CD4-positive, CD25-positive, alpha-beta regulatory T cell (primary cell): ENCODE measurements around the gene JPH3. TPM values are rescaled to one million over a fixed set of nuclear protein-coding genes. Genes with fewer than 3 reads are reported as not detected.
"Not testable (repeated sequence)": the region's sequence is repeated elsewhere in the genome, so short reads cannot be mapped to it uniquely, and the experiment has no call there.

Experiments
- ATAC-seq, 2 donors: fragments of 150-1000 bp; cut with Tn5 transposase; one replicate each; pipeline ENCODE4 v1.10.0; 2021; ENCODE audit warnings: low read depth in 2 of 2, moderate number of reproducible peaks in 2 of 2, moderate library complexity in 1 of 2
- DNase-seq, 3 donors: peaks; one replicate each; pipeline versions ENCODE4 v3.0.0 to v3.0.0-alpha.2; 2012 to 2022; ENCODE audit warnings: mixed read lengths in 1 of 3
- H3K27ac ChIP-seq: one replicate; pipeline ENCODE4 v1.7.0; 2013; ENCODE audit warnings: mild to moderate bottlenecking, low read length; ENCODE audit not compliant: insufficient read depth, poor library complexity, severe bottlenecking
- H3K27me3 ChIP-seq: one replicate; pipeline ENCODE4 v1.7.0; 2013; ENCODE audit warnings: low read length; ENCODE audit not compliant: control insufficient read depth, insufficient read depth
- H3K36me3 ChIP-seq: one replicate; pipeline ENCODE4 v1.7.0; 2013; ENCODE audit warnings: mild to moderate bottlenecking, low read length, moderate library complexity; ENCODE audit not compliant: control insufficient read depth, insufficient read depth
- H3K4me1 ChIP-seq: 2 replicates; pipeline ENCODE4 v1.7.0; 2013; ENCODE audit warnings: mild to moderate bottlenecking, low read length; ENCODE audit not compliant: insufficient read depth, control insufficient read depth, poor library complexity, severe bottlenecking
- H3K4me3 ChIP-seq: one replicate; pipeline ENCODE4 v1.7.0; 2013; ENCODE audit warnings: low read depth, mild to moderate bottlenecking, low read length, moderate library complexity
- H3K9me3 ChIP-seq, 2 experiments: 1 replicate in 1 of 2; 2 replicates in 1 of 2; pipeline ENCODE4 v1.7.0; 2013; ENCODE audit warnings: low read length in 2 of 2, mild to moderate bottlenecking in 1 of 2, moderate library complexity in 1 of 2; ENCODE audit not compliant: control insufficient read depth in 2 of 2
- H3K27ac Mint-ChIP-seq, 3 donors: one replicate each; pipeline ENCODE4 v1.8.0; 2020 to 2022; ENCODE audit warnings: mild to moderate bottlenecking in 3 of 3, mixed read lengths in 3 of 3, moderate library complexity in 2 of 3
- H3K27me3 Mint-ChIP-seq: one replicate; pipeline ENCODE4 v1.8.0; 2022; ENCODE audit warnings: mild to moderate bottlenecking, mixed read lengths
- H3K36me3 Mint-ChIP-seq: one replicate; pipeline ENCODE4 v1.8.0; 2020; ENCODE audit warnings: mixed read lengths
- H3K4me1 Mint-ChIP-seq, 4 donors: one replicate each; pipeline ENCODE4 v1.8.0; 2020 to 2022; ENCODE audit warnings: mixed read lengths in 4 of 4, mild to moderate bottlenecking in 1 of 4
- H3K4me3 Mint-ChIP-seq, 4 donors: one replicate each; pipeline ENCODE4 v1.8.0; 2020 to 2022; ENCODE audit warnings: mild to moderate bottlenecking in 4 of 4, mixed read lengths in 4 of 4, moderate library complexity in 3 of 4
- H3K9me3 Mint-ChIP-seq, 7 donors: one replicate each; pipeline ENCODE4 v1.8.0; 2020 to 2022; ENCODE audit warnings: mixed read lengths in 7 of 7, mild to moderate bottlenecking in 3 of 7, moderate library complexity in 2 of 7
- polyA plus RNA-seq, 4 donors: library from polyadenylated mRNA; unstranded; fragments of 300-500 nt; fragmentation: Illumina TruSeq; gene quantifications; one replicate each; pipeline ENCODE4 v1.2.3, GENCODE V29; 2021
- total RNA-seq: library from RNA; stranded (reverse); gene quantifications from one replicate; pipeline ENCODE4 v1.2.3, GENCODE V29; 2022

JPH3 gene
- total and polyA plus RNA-seq, 5 donors from 2014 or later, result not detected

GRCh38 chr16:87722590-87723225 is 120.4 kb downstream of the JPH3 start:
- no peak for ATAC-seq
- peaks cover 46% of the 10 kb centered on the region for H3K36me3 ChIP-seq
- no peak overlapping the region for H3K4me3 Mint-ChIP-seq
- H3K27me3 ChIP-seq, result no peaks in the 10 kb centered on the region
- peaks cover 54% of the 10 kb centered on the region for H3K36me3 Mint-ChIP-seq
- peak overlapping the region; percentile 42 to 86 (median 59) for H3K27ac Mint-ChIP-seq
- no peaks in the 10 kb centered on the region for H3K9me3 Mint-ChIP-seq
- no peaks in the 10 kb centered on the region for H3K27me3 Mint-ChIP-seq
- H3K4me1 Mint-ChIP-seq, result peaks cover 0 to 16% (median 5%) of the 10 kb centered on the region in 4 donors
- H3K9me3 ChIP-seq, result no peaks in the 10 kb centered on the region
- no peak for DNase-seq
- no peak overlapping the region for H3K27ac ChIP-seq
- no peak overlapping the region for H3K4me3 ChIP-seq
- no peaks in the 10 kb centered on the region for H3K4me1 ChIP-seq

- Mint-ChIP-seq H3K36me3 (peaks cover 55% of the 10 kb centered on the region), H3K27ac (peak overlapping the region in 2 of 3 donors; percentile 42 to 86)
- H3K27me3 ChIP-seq, result no peaks in the 10 kb centered on the region
Observed at GRCh38 chr16:87723226-87723623, 120.9 kb downstream of the JPH3 start.

GRCh38 chr16:87724490-87725291 is 122.4 kb downstream of the JPH3 start:
- ATAC-seq, result no peak
- H3K4me3 Mint-ChIP-seq, result no peak overlapping the region

More at GRCh38 chr16:87723226-87723623, 120.9 kb downstream of the JPH3 start:
- peaks cover 48% of the 10 kb centered on the region for H3K36me3 ChIP-seq
- Mint-ChIP-seq H3K4me1 (peaks cover 0 to 13% (median 5%) of the 10 kb centered on the region in 4 donors), H3K4me3 (peak overlapping the region in 1 of 4 donors; percentile 4), H3K27me3 (no peaks in the 10 kb centered on the region), H3K9me3 (no peaks in the 10 kb centered on the region)
- no peaks in the 10 kb centered on the region for H3K9me3 ChIP-seq
- DNase-seq (peak in 1 of 3 donors; percentile 46), ATAC-seq (no peak)
- H3K4me1 ChIP-seq, result no peaks in the 10 kb centered on the region
- no peak overlapping the region for H3K4me3 ChIP-seq
- H3K27ac ChIP-seq, result no peak overlapping the region

GRCh38 chr16:87725596-87726235 is 123.4 kb downstream of the JPH3 start:
- H3K9me3 Mint-ChIP-seq, result no peaks in the 10 kb centered on the region
- H3K36me3 ChIP-seq, result peaks cover 54% of the 10 kb centered on the region
- H3K27me3 Mint-ChIP-seq, result no peaks in the 10 kb centered on the region
- H3K36me3 Mint-ChIP-seq, result peaks cover 58% of the 10 kb centered on the region
- H3K27me3 ChIP-seq, result no peaks in the 10 kb centered on the region
- H3K4me1 ChIP-seq, result no peaks in the 10 kb centered on the region
- H3K4me3 ChIP-seq, result no peak overlapping the region
- peaks cover 0 to 11% (median 5%) of the 10 kb centered on the region in 4 donors for H3K4me1 Mint-ChIP-seq
- no peak overlapping the region for H3K27ac Mint-ChIP-seq
- H3K4me3 Mint-ChIP-seq, result no peak overlapping the region
- ATAC-seq, result no peak
- DNase-seq, result no peak
- H3K9me3 ChIP-seq, result no peaks in the 10 kb centered on the region
- no peak overlapping the region for H3K27ac ChIP-seq

More at GRCh38 chr16:87724490-87725291, 122.4 kb downstream of the JPH3 start:
- no peaks in the 10 kb centered on the region for H3K27me3 ChIP-seq
- peaks cover 0 to 11% (median 5%) of the 10 kb centered on the region in 4 donors for H3K4me1 Mint-ChIP-seq
- H3K27me3 Mint-ChIP-seq, result no peaks in the 10 kb centered on the region
- peaks cover 55% of the 10 kb centered on the region for H3K36me3 ChIP-seq
- H3K27ac ChIP-seq, result no peak overlapping the region
- H3K9me3 ChIP-seq, result no peaks in the 10 kb centered on the region
- H3K9me3 Mint-ChIP-seq, result no peaks in the 10 kb centered on the region
- peak overlapping the region; percentile 9 to 40 (median 21) for H3K27ac Mint-ChIP-seq
- no peak overlapping the region for H3K4me3 ChIP-seq
- no peak for DNase-seq
- H3K36me3 Mint-ChIP-seq, result peaks cover 55% of the 10 kb centered on the region
- no peaks in the 10 kb centered on the region for H3K4me1 ChIP-seq

GRCh38 chr16:87726577-87726976 is 124.3 kb downstream of the JPH3 start:
- H3K9me3 Mint-ChIP-seq, H3K27ac Mint-ChIP-seq, H3K4me1 ChIP-seq, ATAC-seq, DNase-seq, H3K27me3 Mint-ChIP-seq, H3K27me3 ChIP-seq, H3K27ac ChIP-seq, H3K4me3 Mint-ChIP-seq, H3K4me3 ChIP-seq, H3K9me3 ChIP-seq: not testable (repeated sequence)
- Mint-ChIP-seq H3K36me3 (peaks cover 65% of the 10 kb centered on the region), H3K4me1 (peaks cover 0 to 11% (median 5%) of the 10 kb centered on the region in 4 donors)
- H3K36me3 ChIP-seq, result peaks cover 55% of the 10 kb centered on the region

GRCh38 chr16:87727346-87727745 is 125.0 kb downstream of the JPH3 start:
- Mint-ChIP-seq H3K4me1 (peaks cover 0 to 11% (median 5%) of the 10 kb centered on the region in 4 donors), H3K27me3 (no peaks in the 10 kb centered on the region), H3K36me3 (peaks cover 59% of the 10 kb centered on the region), H3K27ac (no peak overlapping the region), H3K9me3 (no peaks in the 10 kb centered on the region), H3K4me3 (no peak overlapping the region)
- no peaks in the 10 kb centered on the region for H3K27me3 ChIP-seq
- no peak overlapping the region for H3K27ac ChIP-seq
- ATAC-seq, result no peak
- H3K9me3 ChIP-seq, result no peaks in the 10 kb centered on the region
- no peak overlapping the region for H3K4me3 ChIP-seq
- no peak for DNase-seq
- no peaks in the 10 kb centered on the region for H3K4me1 ChIP-seq
- peaks cover 51% of the 10 kb centered on the region for H3K36me3 ChIP-seq

GRCh38 chr16:87728026-87728425 is 125.7 kb downstream of the JPH3 start:
- peaks cover 44% of the 10 kb centered on the region for H3K36me3 ChIP-seq
- Mint-ChIP-seq H3K36me3 (peaks cover 54% of the 10 kb centered on the region), H3K4me3 (no peak overlapping the region)

More at GRCh38 chr16:87728026-87728425, 125.7 kb downstream of the JPH3 start:
- H3K27ac Mint-ChIP-seq, result peak overlapping the region in 1 of 3 donors; percentile 6
- H3K4me1 ChIP-seq, result no peaks in the 10 kb centered on the region
- no peaks in the 10 kb centered on the region for H3K27me3 ChIP-seq
- no peak overlapping the region for H3K4me3 ChIP-seq
- no peak overlapping the region for H3K27ac ChIP-seq
- H3K27me3 Mint-ChIP-seq, result no peaks in the 10 kb centered on the region
- H3K9me3 ChIP-seq, result no peaks in the 10 kb centered on the region
- DNase-seq (no peak), ATAC-seq (no peak)
- H3K9me3 Mint-ChIP-seq, result no peaks in the 10 kb centered on the region
- H3K4me1 Mint-ChIP-seq, result peaks cover 0 to 9% (median 5%) of the 10 kb centered on the region in 4 donors
